ENCODE data around the gene NXN.

Gene NXN

GRCh38 chr17:1022278-1023024, 42.9 kb upstream of the NXN start:
- TF ChIP-seq, protein P1, sequence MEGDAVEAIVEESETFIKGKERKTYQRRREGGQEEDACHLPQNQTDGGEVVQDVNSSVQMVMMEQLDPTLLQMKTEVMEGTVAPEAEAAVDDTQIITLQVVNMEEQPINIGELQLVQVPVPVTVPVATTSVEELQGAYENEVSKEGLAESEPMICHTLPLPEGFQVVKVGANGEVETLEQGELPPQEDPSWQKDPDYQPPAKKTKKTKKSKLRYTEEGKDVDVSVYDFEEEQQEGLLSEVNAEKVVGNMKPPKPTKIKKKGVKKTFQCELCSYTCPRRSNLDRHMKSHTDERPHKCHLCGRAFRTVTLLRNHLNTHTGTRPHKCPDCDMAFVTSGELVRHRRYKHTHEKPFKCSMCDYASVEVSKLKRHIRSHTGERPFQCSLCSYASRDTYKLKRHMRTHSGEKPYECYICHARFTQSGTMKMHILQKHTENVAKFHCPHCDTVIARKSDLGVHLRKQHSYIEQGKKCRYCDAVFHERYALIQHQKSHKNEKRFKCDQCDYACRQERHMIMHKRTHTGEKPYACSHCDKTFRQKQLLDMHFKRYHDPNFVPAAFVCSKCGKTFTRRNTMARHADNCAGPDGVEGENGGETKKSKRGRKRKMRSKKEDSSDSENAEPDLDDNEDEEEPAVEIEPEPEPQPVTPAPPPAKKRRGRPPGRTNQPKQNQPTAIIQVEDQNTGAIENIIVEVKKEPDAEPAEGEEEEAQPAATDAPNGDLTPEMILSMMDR (IDR thresholded peaks at IDR 0.05; ENCODE audit: insufficient read depth, low read length, missing control alignments) = no peak
- H3K4me3 ChIP-seq (ENCODE audit: low read depth, low read length) = no peak overlapping the region
- POLR2A ChIA-PET = no interaction called here
- CTCF ChIA-PET = interaction anchor here (1.3 kb wide), 1 partner anchor 26 kb away, joined by 4 read pairs; the partner anchor contains the start of gene TIMM22
- DNase-seq (ENCODE audit: low read depth, low spot score) = no peak

- TF ChIP-seq, protein P1 (IDR thresholded peaks at IDR 0.05; ENCODE audit: insufficient read depth, low read length, missing control alignments) = no peak
- ChIA-PET POLR2A (no interaction called here), CTCF (no interaction called here)
- no peak for DNase-seq (ENCODE audit: low read depth, low spot score)
- H3K4me3 ChIP-seq (ENCODE audit: low read depth, low read length) = no peak overlapping the region
These were observed 41.6 kb upstream of the NXN start for GRCh38 chr17:1021147-1021546.

- ChIA-PET CTCF (interaction anchor here (1.6 to 2.4 kb wide), 3 partner anchors 21 to 37 kb away, joined by 4 to 10 read pairs (median 5); partner anchors contain the start of gene TIMM22), POLR2A (no interaction called here)
- no peak overlapping the region for H3K4me3 ChIP-seq (ENCODE audit: low read depth, low read length)
- no peak for DNase-seq (ENCODE audit: low read depth, low spot score)
- TF ChIP-seq, protein P1 (IDR thresholded peaks at IDR 0.05; ENCODE audit: insufficient read depth, low read length, missing control alignments) = no peak
These were observed 39.9 kb upstream of the NXN start for GRCh38 chr17:1019451-1019850.

DNA sequence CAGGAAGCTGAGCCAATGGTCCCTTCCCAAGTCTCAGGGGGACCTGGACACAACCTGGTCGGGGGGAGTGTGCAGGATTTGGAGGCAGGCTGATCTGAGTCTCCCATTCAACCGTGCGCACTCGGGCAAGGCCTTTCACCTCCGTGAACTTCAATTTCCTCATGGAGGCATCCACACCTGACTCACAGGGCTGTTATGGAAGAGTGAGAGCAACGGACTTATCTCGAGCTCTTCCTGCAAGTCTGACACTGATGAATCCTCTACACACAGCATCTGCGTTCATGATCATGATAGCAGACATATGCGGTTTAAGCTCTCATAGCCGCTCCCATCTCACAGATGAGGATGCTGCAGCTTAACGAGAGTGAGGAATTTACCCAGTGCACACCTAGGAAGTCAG, 39.0 kb upstream of the NXN start:
- POLR2A ChIA-PET = no interaction called here
- CTCF ChIA-PET = interaction anchor here (0.9 to 2.4 kb wide), 4 partner anchors 10 to 38 kb away, joined by 4 to 10 read pairs (median 4); partner anchors contain the start of gene TIMM22
- TF ChIP-seq, protein P1 (IDR thresholded peaks at IDR 0.05; ENCODE audit: insufficient read depth, low read length, missing control alignments) = no peak
- no peak overlapping the region for H3K4me3 ChIP-seq (ENCODE audit: low read depth, low read length)
- no peak for DNase-seq (ENCODE audit: low read depth, low spot score)

DNA sequence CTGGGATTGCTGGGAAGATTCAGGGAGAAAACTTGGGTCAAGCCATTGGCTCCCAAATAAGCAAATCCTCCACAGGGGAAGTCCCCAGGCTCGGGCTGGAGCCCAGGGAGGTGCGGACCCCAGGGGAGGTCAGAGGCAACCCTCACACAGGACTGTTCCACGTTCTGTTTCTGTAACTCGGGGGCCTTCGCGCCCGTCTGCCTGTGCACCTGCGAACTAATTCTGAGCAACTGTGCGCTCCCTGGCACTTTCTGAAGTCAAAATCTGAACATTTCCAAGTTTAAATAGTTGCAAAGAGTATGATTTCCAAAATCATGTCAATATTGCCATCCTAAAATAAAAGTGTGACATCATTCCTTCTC, 34.1 kb upstream of the NXN start:
- TF ChIP-seq, protein P1 (IDR thresholded peaks at IDR 0.05; ENCODE audit: insufficient read depth, low read length, missing control alignments) = no peak
- no peak for DNase-seq (ENCODE audit: low read depth, low spot score)
- CTCF ChIA-PET = no interaction called here

DNA sequence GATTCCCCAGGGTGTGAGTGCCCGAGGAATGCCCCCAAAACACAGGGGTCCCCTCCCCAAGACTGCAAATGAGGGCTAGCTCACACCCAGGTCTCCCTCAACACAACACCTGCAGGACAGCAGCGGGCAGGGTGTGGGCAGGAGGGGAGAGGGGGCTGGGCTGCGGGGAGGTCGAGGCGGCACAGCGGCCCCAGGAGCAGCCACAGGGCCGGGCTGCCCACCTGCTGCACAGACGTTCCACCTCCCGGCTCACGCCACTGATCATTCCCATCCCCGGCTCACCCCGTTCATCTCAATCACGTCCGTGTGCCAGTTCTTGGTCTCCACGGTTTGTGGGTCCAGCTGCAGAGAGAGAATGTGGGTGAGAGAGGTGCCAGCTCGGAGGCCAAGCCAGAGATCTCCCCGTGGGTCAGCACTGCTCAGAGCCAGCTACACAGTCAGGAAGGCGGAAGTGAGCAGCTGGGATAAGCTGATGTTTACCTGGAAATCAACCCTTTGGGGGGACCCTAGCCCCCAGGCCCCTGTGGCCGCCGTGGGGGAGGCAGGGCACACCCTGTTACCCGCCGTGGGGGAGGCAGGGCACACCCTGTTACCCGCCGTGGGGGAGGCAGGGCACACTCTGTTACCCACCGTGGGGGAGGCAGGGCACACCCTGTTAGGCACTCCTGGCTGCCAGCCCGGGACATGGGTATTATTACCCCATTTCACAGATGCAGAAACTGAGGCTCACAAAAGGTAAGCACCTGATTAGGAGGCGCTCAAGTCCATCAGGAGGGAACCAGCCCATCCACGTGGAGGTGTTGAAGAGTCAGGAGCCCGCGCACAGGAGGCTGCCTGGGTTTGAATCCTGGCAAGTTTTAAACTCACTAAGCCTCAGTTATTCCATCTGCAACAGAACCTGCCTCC, 33.5 kb upstream of the NXN start:
- TF ChIP-seq, protein P1 (IDR thresholded peaks at IDR 0.05; ENCODE audit: insufficient read depth, low read length, missing control alignments) = no peak
- POLR2A ChIA-PET = no interaction called here
- DNase-seq (ENCODE audit: low read depth, low spot score) = no peak
- CTCF ChIA-PET = interaction anchor here (4.0 kb wide), 1 partner anchor 11 kb away, joined by 18 read pairs; no protein-coding TSS in a partner anchor
- H3K4me3 ChIP-seq (ENCODE audit: low read depth, low read length) = no peak overlapping the region

More for the DNA sequence above, 34.1 kb upstream of the NXN start:
- POLR2A ChIA-PET = no interaction called here
- no peak overlapping the region for H3K4me3 ChIP-seq (ENCODE audit: low read depth, low read length)
